ENCODE data around the gene CORO2A.

Gene CORO2A

DNA sequence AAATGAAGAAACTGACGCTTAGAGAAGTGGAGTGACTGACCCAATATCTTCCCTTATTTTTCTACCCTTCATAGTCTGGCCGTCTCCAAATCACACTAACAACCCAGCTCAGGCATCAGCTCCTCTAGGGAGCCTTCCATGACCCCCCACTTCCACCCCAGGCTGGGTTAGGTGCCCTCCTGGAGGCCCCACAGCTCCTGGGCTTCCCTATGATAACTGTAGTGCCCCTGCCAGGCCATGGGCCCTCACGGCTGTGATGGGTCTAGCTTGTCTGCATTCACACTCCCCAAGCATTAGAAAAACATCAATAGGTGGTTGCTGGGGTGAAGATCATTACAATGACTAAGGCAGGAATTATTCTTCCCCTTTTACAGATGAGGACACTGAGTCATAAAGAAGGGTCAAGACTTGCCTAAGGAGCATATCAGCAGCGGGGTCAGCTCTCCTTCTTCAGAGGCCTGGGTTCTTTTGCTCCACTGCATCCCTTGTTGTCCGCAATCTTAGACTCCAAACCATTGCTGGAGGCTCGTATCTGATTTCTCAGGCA, 7.3 kb downstream of the CORO2A start:
- H3K9me3 ChIP-seq (ENCODE audit: control insufficient read depth in 5 of 5, low read length in 5 of 5), result no peaks in the 10 kb centered on the region
- H3K9ac ChIP-seq (ENCODE audit: low read length in 5 of 5), result no peak overlapping the region
- H3K27ac ChIP-seq (ENCODE audit: low read depth, low read length), result no peak overlapping the region
- no peaks in the 10 kb centered on the region for H3K4me1 ChIP-seq (ENCODE audit: control insufficient read depth in 5 of 5, insufficient read depth in 5 of 5, low read length in 5 of 5)
- H3K36me3 ChIP-seq (ENCODE audit: control insufficient read depth in 5 of 5, insufficient read depth in 5 of 5, low read length in 5 of 5), result no peaks in the 10 kb centered on the region
- no peak overlapping the region for H3K4me3 ChIP-seq (ENCODE audit: low read depth in 1 of 5, low read length in 5 of 5)
- no peaks in the 10 kb centered on the region for H3K27me3 ChIP-seq (ENCODE audit: control insufficient read depth in 5 of 5, insufficient read depth in 4 of 5, low read length in 5 of 5)

DNA sequence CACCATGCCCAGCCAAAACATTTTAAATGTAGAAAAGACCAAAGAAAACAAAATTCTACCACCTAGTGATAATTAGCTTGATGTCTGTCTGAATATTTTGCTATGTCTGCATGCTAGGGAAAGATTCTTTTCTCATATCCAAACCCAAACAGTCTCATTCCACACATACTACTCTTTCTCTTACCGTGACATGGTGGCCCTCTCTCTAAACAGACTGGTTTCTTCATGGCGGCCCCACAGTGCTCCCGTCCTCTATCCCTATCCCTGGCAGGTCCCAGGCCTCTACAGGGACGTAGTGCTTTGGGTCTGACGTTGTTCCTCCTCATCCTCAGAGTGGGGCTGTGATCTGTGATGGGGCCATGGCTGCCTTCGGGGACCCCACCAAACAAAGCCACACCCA, 8.1 kb downstream of the CORO2A start:
- no peaks in the 10 kb centered on the region for H3K4me1 ChIP-seq (ENCODE audit: control insufficient read depth in 5 of 5, insufficient read depth in 5 of 5, low read length in 5 of 5)
- H3K27ac ChIP-seq (ENCODE audit: low read depth, low read length), result no peak overlapping the region

DNA sequence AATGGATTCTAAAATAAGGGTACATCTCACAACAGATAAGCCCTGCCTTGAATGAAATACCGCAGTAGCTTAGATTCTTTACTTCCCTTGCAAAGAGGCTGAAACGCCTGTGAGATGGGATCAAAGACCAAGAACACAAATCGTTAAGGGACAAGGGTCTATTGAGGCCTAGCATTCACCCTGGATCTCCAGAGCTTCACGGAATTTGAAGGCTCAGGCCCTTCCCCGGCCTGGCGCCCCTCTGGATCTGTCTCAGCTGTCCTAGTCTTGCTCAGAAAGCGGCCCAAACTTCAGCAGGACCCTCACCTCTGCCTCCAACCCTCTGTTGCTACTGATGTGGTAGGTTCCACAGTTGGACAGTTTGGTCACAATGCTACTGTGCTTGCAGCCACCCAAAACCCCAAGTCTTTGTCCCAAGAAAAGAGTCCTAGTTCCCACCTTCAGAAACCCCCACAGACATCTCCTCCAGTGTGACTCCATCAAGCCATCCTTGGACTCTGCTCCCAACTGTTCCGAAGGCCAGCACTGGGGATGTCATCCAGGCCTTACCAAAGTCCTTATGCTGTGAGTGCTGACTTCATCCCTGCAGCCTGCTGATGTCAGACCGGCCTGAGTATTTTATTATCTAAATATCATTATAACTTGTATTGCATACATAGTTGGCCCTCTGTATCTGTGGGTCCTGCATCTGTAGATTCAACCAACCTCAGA, 9.4 kb downstream of the CORO2A start:
- H3K9ac ChIP-seq (ENCODE audit: low read length in 5 of 5), result no peak overlapping the region
- no peak overlapping the region for H3K27ac ChIP-seq (ENCODE audit: low read depth, low read length)
- no peaks in the 10 kb centered on the region for H3K4me1 ChIP-seq (ENCODE audit: control insufficient read depth in 5 of 5, insufficient read depth in 5 of 5, low read length in 5 of 5)
- no peak overlapping the region for H3K4me3 ChIP-seq (ENCODE audit: low read depth in 1 of 5, low read length in 5 of 5)
- no peaks in the 10 kb centered on the region for H3K9me3 ChIP-seq (ENCODE audit: control insufficient read depth in 5 of 5, low read length in 5 of 5)
- no peaks in the 10 kb centered on the region for H3K27me3 ChIP-seq (ENCODE audit: control insufficient read depth in 5 of 5, insufficient read depth in 4 of 5, low read length in 5 of 5)
- no peaks in the 10 kb centered on the region for H3K36me3 ChIP-seq (ENCODE audit: control insufficient read depth in 5 of 5, insufficient read depth in 5 of 5, low read length in 5 of 5)

More for the DNA sequence above, 8.1 kb downstream of the CORO2A start:
- Histone ChIP-seq H3K9me3 (ENCODE audit: control insufficient read depth in 5 of 5, low read length in 5 of 5) (no peaks in the 10 kb centered on the region), H3K27me3 (ENCODE audit: control insufficient read depth in 5 of 5, insufficient read depth in 4 of 5, low read length in 5 of 5) (no peaks in the 10 kb centered on the region), H3K9ac (ENCODE audit: low read length in 5 of 5) (no peak overlapping the region), H3K4me3 (ENCODE audit: low read depth in 1 of 5, low read length in 5 of 5) (no peak overlapping the region), H3K36me3 (ENCODE audit: control insufficient read depth in 5 of 5, insufficient read depth in 5 of 5, low read length in 5 of 5) (no peaks in the 10 kb centered on the region)

DNA sequence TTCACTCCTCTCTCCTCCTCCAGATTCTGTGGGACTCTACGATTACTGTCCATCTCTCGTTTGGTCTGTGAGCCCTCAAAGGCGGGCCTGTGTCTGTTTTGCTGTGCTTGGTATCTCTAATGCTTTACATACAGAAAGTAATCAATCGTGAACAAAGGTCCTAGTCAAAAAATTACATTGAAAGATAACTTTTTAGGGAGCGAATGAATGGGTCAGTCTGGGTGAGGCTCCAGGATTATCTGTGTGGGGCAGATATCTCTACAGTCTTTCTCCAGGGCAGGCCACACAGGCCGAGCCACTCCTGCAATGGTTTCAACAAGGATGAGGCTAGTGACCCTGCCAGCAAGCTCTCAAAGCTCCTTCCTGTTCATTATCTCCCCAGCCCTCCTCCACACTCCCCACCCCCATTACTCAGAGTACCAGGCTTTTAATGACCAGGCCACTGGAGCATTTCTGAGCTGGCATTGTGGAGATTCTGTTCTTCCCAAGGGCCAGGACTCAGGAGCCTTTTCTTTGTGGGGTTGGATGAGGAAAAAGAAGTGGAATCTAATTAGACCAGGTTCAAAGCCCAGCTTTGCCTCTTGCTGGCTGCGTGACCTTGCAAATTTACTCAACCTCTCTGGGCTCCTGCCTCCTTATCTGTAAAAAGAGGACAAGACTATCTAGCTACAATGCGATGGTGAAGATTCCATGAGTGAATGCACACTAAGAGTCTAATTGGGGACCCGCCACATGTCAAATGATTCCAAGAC, 10.2 kb downstream of the CORO2A start:
- Histone ChIP-seq H3K9me3 (ENCODE audit: control insufficient read depth in 5 of 5, low read length in 5 of 5) (no peaks in the 10 kb centered on the region), H3K27ac (ENCODE audit: low read depth, low read length) (no peak overlapping the region), H3K4me3 (ENCODE audit: low read depth in 1 of 5, low read length in 5 of 5) (no peak overlapping the region), H3K9ac (ENCODE audit: low read length in 5 of 5) (no peak overlapping the region), H3K27me3 (ENCODE audit: control insufficient read depth in 5 of 5, insufficient read depth in 4 of 5, low read length in 5 of 5) (no peaks in the 10 kb centered on the region), H3K4me1 (ENCODE audit: control insufficient read depth in 5 of 5, insufficient read depth in 5 of 5, low read length in 5 of 5) (no peaks in the 10 kb centered on the region), H3K36me3 (ENCODE audit: control insufficient read depth in 5 of 5, insufficient read depth in 5 of 5, low read length in 5 of 5) (no peaks in the 10 kb centered on the region)

DNA sequence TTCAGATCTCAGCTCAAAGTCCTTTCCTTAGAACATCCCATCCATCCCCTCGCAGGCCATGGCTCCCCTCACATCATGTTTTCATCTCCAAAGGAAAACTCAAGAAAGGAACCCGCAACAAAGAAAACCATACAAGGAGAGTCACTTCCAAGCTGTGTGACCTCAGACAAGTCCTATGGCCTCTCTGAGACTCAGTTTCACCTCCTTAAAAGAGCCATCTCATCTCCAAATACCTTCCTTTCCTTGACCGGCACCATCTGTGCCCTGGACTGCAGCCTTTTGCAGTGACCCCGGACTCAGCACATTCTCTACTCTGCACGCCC, 10.7 kb downstream of the CORO2A start:
- Histone ChIP-seq H3K4me3 (ENCODE audit: low read depth in 1 of 5, low read length in 5 of 5) (no peak overlapping the region), H3K27me3 (ENCODE audit: control insufficient read depth in 5 of 5, insufficient read depth in 4 of 5, low read length in 5 of 5) (no peaks in the 10 kb centered on the region), H3K4me1 (ENCODE audit: control insufficient read depth in 5 of 5, insufficient read depth in 5 of 5, low read length in 5 of 5) (no peaks in the 10 kb centered on the region), H3K9me3 (ENCODE audit: control insufficient read depth in 5 of 5, low read length in 5 of 5) (no peaks in the 10 kb centered on the region), H3K27ac (ENCODE audit: low read depth, low read length) (no peak overlapping the region), H3K9ac (ENCODE audit: low read length in 5 of 5) (no peak overlapping the region), H3K36me3 (ENCODE audit: control insufficient read depth in 5 of 5, insufficient read depth in 5 of 5, low read length in 5 of 5) (no peaks in the 10 kb centered on the region)

DNA sequence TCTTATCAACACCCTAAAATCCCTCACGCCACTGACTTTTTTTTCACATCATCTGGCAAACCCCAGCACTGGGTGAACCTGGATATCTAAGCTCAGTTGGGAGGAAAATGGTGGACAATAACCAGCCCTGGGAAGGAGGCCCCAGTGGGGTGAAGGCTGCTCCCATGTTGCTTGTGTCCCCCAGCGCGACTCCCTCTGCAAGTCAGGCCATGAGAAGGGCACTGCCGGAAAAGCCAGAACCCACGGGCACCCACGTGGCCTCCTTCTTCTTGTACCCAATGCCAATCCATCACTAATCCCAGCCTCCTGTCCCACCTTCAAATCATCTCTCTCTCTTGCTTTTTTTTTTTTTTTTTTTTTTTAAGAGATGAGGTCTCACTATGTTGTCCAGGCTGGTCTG, 11.4 kb downstream of the CORO2A start:
- Histone ChIP-seq H3K9me3 (ENCODE audit: control insufficient read depth in 5 of 5, low read length in 5 of 5) (no peaks in the 10 kb centered on the region), H3K27ac (ENCODE audit: low read depth, low read length) (no peak overlapping the region), H3K4me1 (ENCODE audit: control insufficient read depth in 5 of 5, insufficient read depth in 5 of 5, low read length in 5 of 5) (no peaks in the 10 kb centered on the region), H3K9ac (ENCODE audit: low read length in 5 of 5) (no peak overlapping the region), H3K27me3 (ENCODE audit: control insufficient read depth in 5 of 5, insufficient read depth in 4 of 5, low read length in 5 of 5) (no peaks in the 10 kb centered on the region), H3K4me3 (ENCODE audit: low read depth in 1 of 5, low read length in 5 of 5) (no peak overlapping the region), H3K36me3 (ENCODE audit: control insufficient read depth in 5 of 5, insufficient read depth in 5 of 5, low read length in 5 of 5) (no peaks in the 10 kb centered on the region)

DNA sequence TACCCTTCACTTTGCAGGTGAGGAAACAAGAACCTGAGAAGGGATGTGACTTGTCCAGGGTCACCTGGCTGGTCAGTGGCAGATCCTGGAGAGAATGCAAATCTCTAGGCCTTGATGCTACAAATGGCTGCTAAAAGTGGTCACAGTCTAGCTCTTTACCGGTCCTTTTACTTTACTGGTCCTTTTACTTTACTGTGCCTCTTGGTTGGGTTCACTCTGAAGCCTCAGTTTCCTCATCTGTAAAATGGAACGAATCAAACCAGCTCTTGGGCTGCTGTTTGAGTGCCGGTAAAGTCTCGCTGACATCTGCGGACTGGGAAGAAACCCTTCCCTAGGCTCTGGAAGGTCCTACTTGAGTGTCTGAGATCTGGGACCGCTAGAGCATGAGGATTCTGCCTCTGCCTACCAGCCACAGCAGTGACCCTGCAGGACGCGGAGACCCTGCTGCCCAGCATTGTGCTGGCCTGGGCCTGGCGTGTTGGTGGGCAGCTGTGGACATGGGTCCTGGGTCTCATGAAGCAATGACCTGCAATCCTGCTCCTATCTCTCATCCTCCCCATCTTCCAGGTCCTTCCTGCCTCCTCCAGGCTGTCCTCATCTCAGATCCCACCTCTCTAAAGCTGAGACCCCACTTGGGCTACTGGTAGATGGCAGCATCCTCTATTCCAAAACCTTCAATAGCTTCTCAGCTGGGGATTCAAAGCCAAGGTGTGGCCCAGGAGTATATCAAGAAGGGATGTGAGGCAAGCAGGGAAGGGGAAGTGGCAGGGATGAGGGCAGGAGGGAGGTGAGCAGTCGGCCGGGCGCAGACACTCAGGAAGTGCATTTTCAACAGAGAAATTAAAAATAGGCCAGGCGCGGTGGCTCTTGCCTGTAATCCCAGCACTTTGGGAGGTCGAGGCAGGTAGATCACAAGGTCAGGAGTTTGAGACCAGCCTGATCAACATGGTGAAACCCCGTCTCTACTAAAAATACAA, 13.3 kb downstream of the CORO2A start:
- peaks cover 0 to 3% (median 0%) of the 10 kb centered on the region in 5 donors for H3K4me1 ChIP-seq (ENCODE audit: control insufficient read depth in 5 of 5, insufficient read depth in 5 of 5, low read length in 5 of 5)
- H3K9ac ChIP-seq (ENCODE audit: low read length in 5 of 5), result no peak overlapping the region
- no peaks in the 10 kb centered on the region for H3K36me3 ChIP-seq (ENCODE audit: control insufficient read depth in 5 of 5, insufficient read depth in 5 of 5, low read length in 5 of 5)
- no peaks in the 10 kb centered on the region for H3K9me3 ChIP-seq (ENCODE audit: control insufficient read depth in 5 of 5, low read length in 5 of 5)
- H3K27ac ChIP-seq (ENCODE audit: low read depth, low read length), result no peak overlapping the region
- no peaks in the 10 kb centered on the region for H3K27me3 ChIP-seq (ENCODE audit: control insufficient read depth in 5 of 5, insufficient read depth in 4 of 5, low read length in 5 of 5)
- no peak overlapping the region for H3K4me3 ChIP-seq (ENCODE audit: low read depth in 1 of 5, low read length in 5 of 5)

DNA sequence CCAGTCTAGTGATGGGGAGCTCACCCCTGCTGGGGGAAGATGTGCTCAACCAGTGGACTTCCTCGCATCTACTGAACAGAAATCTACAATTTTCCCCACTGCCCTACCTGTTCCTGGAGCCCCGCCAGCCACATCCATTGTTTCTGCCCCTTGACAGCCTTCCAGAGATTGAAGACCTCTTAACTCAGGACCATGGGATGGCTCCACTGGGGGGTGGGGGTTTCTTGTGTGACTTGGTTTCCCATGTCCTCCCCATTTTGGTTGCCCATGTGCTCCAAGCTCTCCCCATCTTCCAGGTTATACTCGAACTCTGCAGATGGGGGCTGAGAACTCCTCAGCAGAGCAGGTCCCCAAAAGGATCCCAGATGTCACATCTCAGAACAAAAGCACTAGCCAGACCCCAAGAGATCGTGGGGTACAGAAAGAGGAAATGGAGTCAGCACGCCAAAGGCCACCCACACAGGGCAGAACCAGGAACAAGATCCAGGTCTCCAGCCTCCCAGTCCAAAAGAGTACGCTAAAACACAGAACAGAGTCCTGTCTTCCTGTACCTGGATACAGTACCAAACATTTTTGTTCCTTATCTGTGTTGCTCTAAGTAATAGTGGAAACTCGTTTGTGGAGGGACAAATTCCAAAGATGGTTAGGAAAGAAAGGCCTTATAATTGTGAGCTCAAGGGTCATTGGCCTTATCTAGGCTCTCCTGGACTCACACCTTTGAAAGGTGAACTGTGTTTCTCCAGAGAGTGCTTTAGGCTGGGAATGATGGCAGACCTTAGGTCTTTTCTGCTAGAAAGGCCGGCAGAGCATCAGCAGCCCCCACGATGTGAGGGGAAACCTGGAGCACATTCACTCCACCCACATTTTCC, 15.8 kb downstream of the CORO2A start:
- Histone ChIP-seq H3K4me3 (ENCODE audit: low read depth in 1 of 5, low read length in 5 of 5) (no peak overlapping the region), H3K27me3 (ENCODE audit: control insufficient read depth in 5 of 5, insufficient read depth in 4 of 5, low read length in 5 of 5) (peaks cover 0 to 4% (median 3%) of the 10 kb centered on the region in 5 donors), H3K36me3 (ENCODE audit: control insufficient read depth in 5 of 5, insufficient read depth in 5 of 5, low read length in 5 of 5) (no peaks in the 10 kb centered on the region), H3K9ac (ENCODE audit: low read length in 5 of 5) (no peak overlapping the region), H3K27ac (ENCODE audit: low read depth, low read length) (no peak overlapping the region), H3K9me3 (ENCODE audit: control insufficient read depth in 5 of 5, low read length in 5 of 5) (no peaks in the 10 kb centered on the region), H3K4me1 (ENCODE audit: control insufficient read depth in 5 of 5, insufficient read depth in 5 of 5, low read length in 5 of 5) (peaks cover 0 to 3% (median 0%) of the 10 kb centered on the region in 5 donors)

DNA sequence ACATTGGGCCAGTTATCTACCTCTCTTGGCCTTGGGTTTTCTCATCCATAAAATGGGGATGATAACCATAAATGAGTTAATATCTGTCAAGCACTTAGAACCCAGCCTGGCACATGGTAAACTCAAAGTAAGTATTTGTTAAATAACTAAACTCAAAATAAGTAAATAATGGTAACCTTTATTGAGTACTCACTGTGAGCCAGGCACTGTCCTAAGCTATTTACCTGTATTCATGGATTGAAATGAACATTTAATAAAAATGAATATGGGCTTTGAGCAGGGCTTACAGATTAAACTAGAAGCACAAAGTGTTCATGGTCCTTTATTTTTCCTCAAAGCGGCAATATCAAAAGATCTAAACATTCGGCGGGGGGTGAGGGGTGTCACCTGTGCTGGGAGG, 16.7 kb downstream of the CORO2A start:
- Histone ChIP-seq H3K4me3 (ENCODE audit: low read depth in 1 of 5, low read length in 5 of 5) (no peak overlapping the region), H3K9ac (ENCODE audit: low read length in 5 of 5) (no peak overlapping the region), H3K9me3 (ENCODE audit: control insufficient read depth in 5 of 5, low read length in 5 of 5) (no peaks in the 10 kb centered on the region), H3K4me1 (ENCODE audit: control insufficient read depth in 5 of 5, insufficient read depth in 5 of 5, low read length in 5 of 5) (peaks cover 0 to 3% (median 0%) of the 10 kb centered on the region in 5 donors), H3K27ac (ENCODE audit: low read depth, low read length) (no peak overlapping the region), H3K36me3 (ENCODE audit: control insufficient read depth in 5 of 5, insufficient read depth in 5 of 5, low read length in 5 of 5) (no peaks in the 10 kb centered on the region), H3K27me3 (ENCODE audit: control insufficient read depth in 5 of 5, insufficient read depth in 4 of 5, low read length in 5 of 5) (peaks cover 6 to 10% (median 7%) of the 10 kb centered on the region in 5 donors)
